ENCODE data around the gene SKAP1. TPM values are rescaled to one million over a fixed set of nuclear protein-coding genes. Genes with fewer than 3 reads are reported as not detected.

Gene SKAP1
- total RNA-seq, 4 donors from 2014 or later, result 1.1 to 12.1 (median 1.8) TPM; not detected in 1

DNA sequence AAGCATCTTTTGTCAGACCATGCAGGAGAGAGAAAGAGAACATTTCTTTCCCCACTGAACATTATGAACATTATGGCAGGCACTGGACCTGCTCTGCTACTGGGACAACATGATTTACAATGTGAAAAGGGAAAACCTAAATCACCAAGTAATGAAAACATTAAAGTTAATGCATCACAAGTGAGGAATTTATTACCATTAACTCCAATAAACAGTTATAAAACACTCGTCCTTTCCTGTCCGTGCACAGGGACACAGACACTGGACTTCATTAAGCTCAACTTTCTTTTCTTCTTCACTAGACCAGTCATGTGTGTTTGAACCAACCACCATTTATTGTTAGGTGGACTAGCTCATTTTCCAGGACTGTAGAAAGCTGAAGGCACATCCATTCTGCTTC, 227.1 kb downstream of the SKAP1 start:
- no peak for ATAC-seq
- Histone ChIP-seq H3K27ac (no peak overlapping the region), H3K4me1 (peaks cover 0 to 5% (median 0%) of the 10 kb centered on the region in 3 donors), H3K9me3 (no peaks in the 10 kb centered on the region), H3K4me3 (no peak overlapping the region), H3K27me3 (peaks cover 43% of the 10 kb centered on the region), H3K36me3 (no peaks in the 10 kb centered on the region)
- no peak for TF ChIP-seq POLR2A (IDR thresholded peaks at IDR 0.05)
- TF ChIP-seq, protein P1, sequence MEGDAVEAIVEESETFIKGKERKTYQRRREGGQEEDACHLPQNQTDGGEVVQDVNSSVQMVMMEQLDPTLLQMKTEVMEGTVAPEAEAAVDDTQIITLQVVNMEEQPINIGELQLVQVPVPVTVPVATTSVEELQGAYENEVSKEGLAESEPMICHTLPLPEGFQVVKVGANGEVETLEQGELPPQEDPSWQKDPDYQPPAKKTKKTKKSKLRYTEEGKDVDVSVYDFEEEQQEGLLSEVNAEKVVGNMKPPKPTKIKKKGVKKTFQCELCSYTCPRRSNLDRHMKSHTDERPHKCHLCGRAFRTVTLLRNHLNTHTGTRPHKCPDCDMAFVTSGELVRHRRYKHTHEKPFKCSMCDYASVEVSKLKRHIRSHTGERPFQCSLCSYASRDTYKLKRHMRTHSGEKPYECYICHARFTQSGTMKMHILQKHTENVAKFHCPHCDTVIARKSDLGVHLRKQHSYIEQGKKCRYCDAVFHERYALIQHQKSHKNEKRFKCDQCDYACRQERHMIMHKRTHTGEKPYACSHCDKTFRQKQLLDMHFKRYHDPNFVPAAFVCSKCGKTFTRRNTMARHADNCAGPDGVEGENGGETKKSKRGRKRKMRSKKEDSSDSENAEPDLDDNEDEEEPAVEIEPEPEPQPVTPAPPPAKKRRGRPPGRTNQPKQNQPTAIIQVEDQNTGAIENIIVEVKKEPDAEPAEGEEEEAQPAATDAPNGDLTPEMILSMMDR (IDR thresholded peaks at IDR 0.05), result no peak
- no peak for TF ChIP-seq POLR2AphosphoS5 (IDR thresholded peaks at IDR 0.05)
- no peak for TF ChIP-seq EP300 (IDR thresholded peaks at IDR 0.05)
- WGBS, 2 donors (ENCODE audit: low coverage in 1 of 2), result 38 to 54% methylated on average over 2 of the region's 2 CpGs

DNA sequence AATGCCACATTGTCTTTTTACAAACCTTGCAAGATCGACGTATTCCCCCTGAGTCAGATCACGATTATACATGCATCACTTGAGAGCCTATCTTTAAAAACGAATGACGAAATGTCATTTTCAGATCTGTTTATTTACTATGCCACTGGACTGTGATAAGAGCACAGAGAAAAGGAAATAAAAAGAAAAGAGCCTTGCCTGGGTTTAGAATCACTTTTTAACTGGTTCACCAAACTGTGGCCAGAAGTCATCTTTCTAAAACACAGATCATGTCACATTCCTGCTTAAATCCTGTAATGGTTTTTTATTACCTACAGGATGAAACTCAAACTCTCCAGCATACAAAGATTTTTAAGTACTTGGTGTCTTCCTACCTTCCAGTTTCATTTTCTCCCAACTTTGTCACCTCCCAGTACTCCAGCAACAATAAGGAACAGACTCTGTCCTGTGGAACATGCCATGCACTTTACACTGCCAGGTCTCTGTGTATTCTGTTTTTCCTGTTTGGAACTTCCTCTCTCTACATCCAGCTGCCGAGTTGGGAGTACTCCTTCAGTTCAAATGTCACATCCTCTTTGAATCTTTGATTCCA, 231.0 kb downstream of the SKAP1 start:
- 23 to 25% methylated on average over 6 of the region's 6 CpGs for WGBS, 2 donors (ENCODE audit: low coverage in 1 of 2)

DNA sequence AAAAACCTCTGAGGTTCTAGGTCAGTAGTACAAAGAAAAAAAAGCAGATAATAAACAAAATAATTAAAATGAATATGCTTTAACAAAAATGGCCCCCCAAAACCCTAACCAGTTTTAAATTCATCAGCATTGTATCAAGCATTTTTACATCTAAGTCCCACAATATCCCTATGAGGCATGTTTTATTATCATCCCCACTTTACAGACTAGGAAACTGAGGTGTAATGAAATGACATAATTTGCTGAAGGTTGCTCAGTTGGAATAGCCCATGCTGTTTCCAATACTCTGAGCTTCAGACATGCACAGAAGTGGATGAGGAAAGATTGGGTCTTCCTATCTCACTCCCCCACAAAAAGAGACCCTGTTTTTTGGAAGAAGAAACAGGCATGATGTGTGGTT, 234.1 kb downstream of the SKAP1 start:
- ATAC-seq, result no peak
- Histone ChIP-seq H3K27ac (no peak overlapping the region), H3K9me3 (no peaks in the 10 kb centered on the region), H3K4me1 (peaks cover 0 to 5% (median 0%) of the 10 kb centered on the region in 3 donors), H3K27me3 (peaks cover 69% of the 10 kb centered on the region), H3K36me3 (no peaks in the 10 kb centered on the region), H3K4me3 (no peak overlapping the region)
- TF ChIP-seq POLR2AphosphoS5 (IDR thresholded peaks at IDR 0.05) (no peak), POLR2A (IDR thresholded peaks at IDR 0.05) (no peak), EP300 (IDR thresholded peaks at IDR 0.05) (no peak)
- TF ChIP-seq, protein P1 (IDR thresholded peaks at IDR 0.05), result no peak

More for the DNA sequence above, 231.0 kb downstream of the SKAP1 start:
- no peak for ATAC-seq
- no peaks in the 10 kb centered on the region for H3K9me3 ChIP-seq
- no peak overlapping the region for H3K27ac ChIP-seq
- peaks cover 45% of the 10 kb centered on the region for H3K27me3 ChIP-seq
- H3K36me3 ChIP-seq, result no peaks in the 10 kb centered on the region
- no peak overlapping the region for H3K4me3 ChIP-seq
- peaks cover 0 to 5% (median 0%) of the 10 kb centered on the region in 3 donors for H3K4me1 ChIP-seq
- TF ChIP-seq EP300 (IDR thresholded peaks at IDR 0.05), result no peak
- TF ChIP-seq, protein P1 (IDR thresholded peaks at IDR 0.05), result no peak
- no peak for TF ChIP-seq POLR2A (IDR thresholded peaks at IDR 0.05)

DNA sequence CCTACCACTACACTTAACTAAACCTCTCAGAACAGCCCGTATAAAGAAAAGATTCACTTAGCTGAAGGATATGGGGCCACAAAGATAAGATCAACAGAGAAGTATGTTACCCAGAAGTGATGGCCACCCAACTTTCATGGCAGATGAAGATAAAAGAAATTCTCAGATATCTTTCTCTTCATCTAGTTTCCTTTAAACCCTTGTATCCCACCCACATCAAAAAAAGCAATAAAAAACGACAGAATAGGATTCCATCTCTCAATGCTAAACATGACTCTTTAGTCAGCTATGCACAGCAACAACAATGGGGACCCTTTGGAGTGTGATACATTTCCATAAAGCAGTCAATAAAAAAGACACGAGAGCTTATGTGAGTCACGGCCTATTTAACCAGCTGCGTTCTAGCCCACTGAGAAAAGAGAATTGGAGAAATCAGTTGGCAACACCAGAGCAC, 235.9 kb downstream of the SKAP1 start:
- peaks cover 0 to 2% (median 0%) of the 10 kb centered on the region in 3 donors for H3K4me1 ChIP-seq
- no peak for ATAC-seq
- H3K9me3 ChIP-seq, result no peaks in the 10 kb centered on the region
- TF ChIP-seq POLR2A (IDR thresholded peaks at IDR 0.05) (no peak), POLR2AphosphoS5 (IDR thresholded peaks at IDR 0.05) (no peak), EP300 (IDR thresholded peaks at IDR 0.05) (no peak)
- TF ChIP-seq, protein P1 (IDR thresholded peaks at IDR 0.05), result no peak
- H3K4me3 ChIP-seq, result no peak overlapping the region
- no peaks in the 10 kb centered on the region for H3K36me3 ChIP-seq
- H3K27ac ChIP-seq, result no peak overlapping the region
- H3K27me3 ChIP-seq, result peaks cover 73% of the 10 kb centered on the region
- 57 to 69% methylated on average over 4 to 5 of the region's 5 CpGs for WGBS, 2 donors (ENCODE audit: low coverage in 1 of 2)

DNA sequence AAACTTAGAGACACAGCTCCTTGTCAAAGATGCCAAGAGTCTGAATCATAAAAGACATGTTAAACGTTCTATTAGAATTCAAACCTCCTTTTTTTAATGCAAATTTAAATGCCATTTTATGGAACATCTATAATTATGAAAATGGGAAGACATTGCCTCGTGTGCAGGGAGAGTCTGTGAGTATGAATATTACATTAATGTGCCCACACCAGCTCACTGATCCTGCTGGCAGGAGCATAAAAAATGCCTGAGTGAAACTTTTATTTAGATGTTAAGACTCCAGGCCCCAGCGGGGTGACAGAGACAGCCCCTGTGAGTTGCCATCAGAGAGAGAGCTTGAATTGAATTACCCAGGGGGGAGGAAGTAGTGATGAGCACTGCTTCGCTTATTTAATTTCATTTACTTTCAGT, 237.7 kb downstream of the SKAP1 start:
- no peaks in the 10 kb centered on the region for H3K36me3 ChIP-seq
- 38 to 46% methylated on average over 4 of the region's 4 CpGs for WGBS, 2 donors (ENCODE audit: low coverage in 1 of 2)

More for the DNA sequence above, 237.7 kb downstream of the SKAP1 start:
- H3K27ac ChIP-seq, result no peak overlapping the region
- no peaks in the 10 kb centered on the region for H3K4me1 ChIP-seq
- no peak for ATAC-seq
- no peak overlapping the region for H3K4me3 ChIP-seq
- TF ChIP-seq POLR2A (IDR thresholded peaks at IDR 0.05) (no peak), POLR2AphosphoS5 (IDR thresholded peaks at IDR 0.05) (no peak), EP300 (IDR thresholded peaks at IDR 0.05) (no peak)
- TF ChIP-seq, protein P1 (IDR thresholded peaks at IDR 0.05), result no peak
- H3K9me3 ChIP-seq, result no peaks in the 10 kb centered on the region
- peaks cover 91% of the 10 kb centered on the region for H3K27me3 ChIP-seq

Data from gastroesophageal sphincter (tissue), 4 donors.